ENCODE measurements around the gene PRM3. TPM values are rescaled to one million over a fixed set of nuclear protein-coding genes. Genes with fewer than 3 reads are reported as not detected.

The PRM3 gene
- total RNA-seq, 1 donor from 2014 or later, result not detected

- Mint-ChIP-seq H3K27me3 (ENCODE audit: insufficient read depth, low read depth) (peaks cover 8% of the 10 kb centered on the region), H3K4me3 (no peak overlapping the region), H3K36me3 (no peaks in the 10 kb centered on the region), H3K27ac (peak overlapping the region; percentile 69), H3K4me1 (peaks cover 6% of the 10 kb centered on the region), H3K9me3 (no peaks in the 10 kb centered on the region)
- H3F3A ChIP-seq (ENCODE audit: low read depth), result no peaks in the 10 kb centered on the region
- H3K4me3 ChIP-seq, result no peak overlapping the region
- no peak overlapping the region for H3K27ac ChIP-seq
- H3K79me2 ChIP-seq (ENCODE audit: low read depth), result no peaks in the 10 kb centered on the region
- H4K20me1 ChIP-seq (ENCODE audit: low read depth), result no peaks in the 10 kb centered on the region
- no peak overlapping the region for H2AFZ ChIP-seq (replicated peaks)
- H3K27me3 ChIP-seq, result no peaks in the 10 kb centered on the region
- no peak for DNase-seq (ENCODE audit: low spot score)
- H3K9me3 ChIP-seq (ENCODE audit: low read depth), result no peaks in the 10 kb centered on the region
- H3K36me3 ChIP-seq, result no peaks in the 10 kb centered on the region
- H3K9ac ChIP-seq, result no peak overlapping the region
- TF ChIP-seq CTCF (IDR thresholded peaks at IDR 0.05) (no peak), EZH2phosphoT487 (IDR thresholded peaks at IDR 0.05) (no peak), EZH2 (IDR thresholded peaks at IDR 0.05) (no peak)
- no peak overlapping the region for H3K4me2 ChIP-seq
- H3K4me1 ChIP-seq, result peaks cover 3% of the 10 kb centered on the region
Measured at GRCh38 chr16:11224894-11225676, 48.3 kb downstream of the PRM3 start.

- H3K27ac ChIP-seq, result no peak overlapping the region
- no peaks in the 10 kb centered on the region for H3K9me3 Mint-ChIP-seq
- no peak overlapping the region for H3K4me3 ChIP-seq
- no peaks in the 10 kb centered on the region for H3F3A ChIP-seq (ENCODE audit: low read depth)
- no peak overlapping the region for H3K9ac ChIP-seq
- H3K4me3 Mint-ChIP-seq, result no peak overlapping the region
- H3K27me3 Mint-ChIP-seq (ENCODE audit: insufficient read depth, low read depth), result peaks cover 8% of the 10 kb centered on the region
- DNase-seq (ENCODE audit: low spot score), result peak; percentile 41
- TF ChIP-seq EZH2phosphoT487 (IDR thresholded peaks at IDR 0.05) (no peak), EZH2 (IDR thresholded peaks at IDR 0.05) (no peak), CTCF (IDR thresholded peaks at IDR 0.05) (no peak)
- H2AFZ ChIP-seq (replicated peaks), result peak overlapping the region; percentile 85
- H3K27ac Mint-ChIP-seq, result peak overlapping the region; percentile 69
- H3K36me3 Mint-ChIP-seq, result no peaks in the 10 kb centered on the region
- H3K79me2 ChIP-seq (ENCODE audit: low read depth), result no peaks in the 10 kb centered on the region
- no peaks in the 10 kb centered on the region for H3K9me3 ChIP-seq (ENCODE audit: low read depth)
- peaks cover 3% of the 10 kb centered on the region for H3K4me1 ChIP-seq
- H3K4me1 Mint-ChIP-seq, result peaks cover 6% of the 10 kb centered on the region
- no peak overlapping the region for H3K4me2 ChIP-seq
- H3K27me3 ChIP-seq, result no peaks in the 10 kb centered on the region
- H3K36me3 ChIP-seq, result no peaks in the 10 kb centered on the region
- no peaks in the 10 kb centered on the region for H4K20me1 ChIP-seq (ENCODE audit: low read depth)
Measured at GRCh38 chr16:11224096-11224893, 49.1 kb downstream of the PRM3 start.

Small RNAs within 50 kb of the gene (microRNA-seq; reads per million reads assigned to microRNA genes)
- gene MIR548H2, result not detected

Small RNAs within 50 kb of the gene (small RNA-seq; reads per million reads assigned to genes)
- gene MIR548H2 (not detected), gene RF00019 (not detected), gene RF00554 (not detected)

Other genes starting within 250 kb of the PRM3 start
- 1.6 and 7.3 TPM in 2 replicates for gene SOCS1, start 17.4 kb downstream of the PRM3 start, total RNA-seq (ENCODE audit: low replicate concordance)
- not detected in 2 replicates for gene TNP2, start 4.3 kb downstream of the PRM3 start, total RNA-seq (ENCODE audit: low replicate concordance)
- not detected in 2 replicates for gene PRM2, start 2.9 kb upstream of the PRM3 start, total RNA-seq (ENCODE audit: low replicate concordance)
- not detected in 2 replicates for gene PRM1, start 7.7 kb upstream of the PRM3 start, total RNA-seq (ENCODE audit: low replicate concordance)
- gene RMI2, start 71.8 kb upstream of the PRM3 start, total RNA-seq (ENCODE audit: low replicate concordance), result 56.1 and 68.6 TPM in 2 replicates